ENCODE measurements around the gene NSD2.

The NSD2 gene

DNA sequence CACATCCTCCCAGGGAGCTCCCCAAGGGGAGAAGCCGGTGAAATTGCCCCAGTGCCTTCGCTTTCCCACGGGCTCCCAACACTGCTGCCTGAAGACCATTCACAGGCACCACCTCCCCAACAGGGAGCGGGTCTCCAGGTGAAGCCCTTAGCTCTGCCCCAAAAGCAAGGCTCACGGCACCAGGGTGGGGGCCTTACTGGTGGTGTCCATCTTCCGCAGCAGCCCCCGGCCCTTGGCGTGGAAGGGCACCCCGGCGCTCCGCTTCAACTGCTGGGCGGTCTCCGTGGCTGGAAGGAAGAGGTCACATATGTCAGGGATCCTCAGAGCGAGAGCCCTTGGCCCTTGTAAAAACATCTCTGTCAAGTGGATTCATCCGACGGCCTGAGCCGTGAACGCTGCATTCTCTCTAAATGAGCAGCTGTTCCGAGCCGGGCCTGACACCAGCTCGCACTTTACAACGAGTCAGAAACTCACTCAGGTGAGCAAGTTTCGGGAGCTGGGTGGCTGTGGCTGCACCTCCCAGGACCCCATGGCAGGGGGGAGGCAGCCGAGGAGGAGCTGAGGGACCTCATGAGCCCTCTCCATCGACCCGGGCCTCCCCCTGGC is 116.6 kb downstream of the NSD2 start:
- Histone ChIP-seq H2AFZ (ENCODE audit: low read depth, low read length, severe bottlenecking) (no peak overlapping the region), H3K79me2 (ENCODE audit: insufficient read depth, low read length) (peaks cover 16% of the 10 kb centered on the region; the same call in 1 of the 2 replicates), H3K36me3 (ENCODE audit: low read length) (no peaks in the 10 kb centered on the region), H3K4me2 (ENCODE audit: low read depth, low read length, poor library complexity, severe bottlenecking) (no peak overlapping the region), H3K27ac (ENCODE audit: low read depth, low read length) (no peak overlapping the region), H3F3A (ENCODE audit: insufficient read depth) (peaks cover 2% of the 10 kb centered on the region; the same call in 1 of the 2 replicates), H3K27me3 (ENCODE audit: low read length) (no peaks in the 10 kb centered on the region), H4K20me1 (ENCODE audit: low read depth, low read length) (no peaks in the 10 kb centered on the region; the same call in 1 of the 2 replicates), H3K9me2 (replicated peaks; ENCODE audit: insufficient read depth, low read length) (no peaks in the 10 kb centered on the region), H3K4me3 (ENCODE audit: insufficient read depth, low read length, poor library complexity, severe bottlenecking) (no peak overlapping the region), H3K9ac (ENCODE audit: low read length) (no peak overlapping the region), H3K9me3 (ENCODE audit: insufficient read depth, low read length) (no peaks in the 10 kb centered on the region)
- TF ChIP-seq, protein P1, sequence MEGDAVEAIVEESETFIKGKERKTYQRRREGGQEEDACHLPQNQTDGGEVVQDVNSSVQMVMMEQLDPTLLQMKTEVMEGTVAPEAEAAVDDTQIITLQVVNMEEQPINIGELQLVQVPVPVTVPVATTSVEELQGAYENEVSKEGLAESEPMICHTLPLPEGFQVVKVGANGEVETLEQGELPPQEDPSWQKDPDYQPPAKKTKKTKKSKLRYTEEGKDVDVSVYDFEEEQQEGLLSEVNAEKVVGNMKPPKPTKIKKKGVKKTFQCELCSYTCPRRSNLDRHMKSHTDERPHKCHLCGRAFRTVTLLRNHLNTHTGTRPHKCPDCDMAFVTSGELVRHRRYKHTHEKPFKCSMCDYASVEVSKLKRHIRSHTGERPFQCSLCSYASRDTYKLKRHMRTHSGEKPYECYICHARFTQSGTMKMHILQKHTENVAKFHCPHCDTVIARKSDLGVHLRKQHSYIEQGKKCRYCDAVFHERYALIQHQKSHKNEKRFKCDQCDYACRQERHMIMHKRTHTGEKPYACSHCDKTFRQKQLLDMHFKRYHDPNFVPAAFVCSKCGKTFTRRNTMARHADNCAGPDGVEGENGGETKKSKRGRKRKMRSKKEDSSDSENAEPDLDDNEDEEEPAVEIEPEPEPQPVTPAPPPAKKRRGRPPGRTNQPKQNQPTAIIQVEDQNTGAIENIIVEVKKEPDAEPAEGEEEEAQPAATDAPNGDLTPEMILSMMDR (IDR thresholded peaks at IDR 0.05; ENCODE audit: insufficient read depth, low read length, poor library complexity, severe bottlenecking): no peak
- no peak for TF ChIP-seq EZH2phosphoT487 (conservative IDR thresholded peaks at IDR 0.05; ENCODE audit: low read length)

DNA sequence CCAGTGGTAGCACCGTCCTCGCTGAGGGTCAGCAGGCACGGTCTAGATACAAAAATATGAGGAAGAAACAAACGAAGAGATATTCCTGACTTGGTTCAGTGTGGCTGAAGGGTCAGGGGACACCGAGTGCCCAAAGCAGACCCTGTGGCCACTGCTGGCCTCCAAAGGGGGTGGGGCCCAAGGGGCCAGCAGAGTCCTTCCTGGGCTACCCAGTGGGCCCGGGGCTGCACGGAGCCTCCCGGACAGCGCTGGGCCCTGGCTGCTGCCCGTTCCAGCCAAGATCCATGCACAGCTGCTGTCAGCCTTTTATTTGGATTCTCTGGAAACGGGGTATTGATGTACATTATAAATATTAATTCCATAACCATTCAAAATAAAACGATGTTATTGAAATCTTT is 117.1 kb downstream of the NSD2 start:
- Histone ChIP-seq H3K27me3 (ENCODE audit: low read length) (no peaks in the 10 kb centered on the region), H3K4me2 (ENCODE audit: low read depth, low read length, poor library complexity, severe bottlenecking) (no peak overlapping the region), H3K9ac (ENCODE audit: low read length) (no peak overlapping the region), H3F3A (ENCODE audit: insufficient read depth) (no peaks in the 10 kb centered on the region), H3K27ac (ENCODE audit: low read depth, low read length) (no peak overlapping the region), H3K9me2 (replicated peaks; ENCODE audit: insufficient read depth, low read length) (no peaks in the 10 kb centered on the region), H4K20me1 (ENCODE audit: low read depth, low read length) (no peaks in the 10 kb centered on the region; the same call in 1 of the 2 replicates), H3K4me3 (ENCODE audit: insufficient read depth, low read length, poor library complexity, severe bottlenecking) (no peak overlapping the region), H3K36me3 (ENCODE audit: low read length) (no peaks in the 10 kb centered on the region), H2AFZ (ENCODE audit: low read depth, low read length, severe bottlenecking) (no peak overlapping the region), H3K9me3 (ENCODE audit: insufficient read depth, low read length) (no peaks in the 10 kb centered on the region), H3K79me2 (ENCODE audit: insufficient read depth, low read length) (peaks cover 21% of the 10 kb centered on the region; the same call in 1 of the 2 replicates)
- TF ChIP-seq, protein P1 (IDR thresholded peaks at IDR 0.05; ENCODE audit: insufficient read depth, low read length, poor library complexity, severe bottlenecking): no peak
- no peak for TF ChIP-seq EZH2phosphoT487 (conservative IDR thresholded peaks at IDR 0.05; ENCODE audit: low read length)

DNA sequence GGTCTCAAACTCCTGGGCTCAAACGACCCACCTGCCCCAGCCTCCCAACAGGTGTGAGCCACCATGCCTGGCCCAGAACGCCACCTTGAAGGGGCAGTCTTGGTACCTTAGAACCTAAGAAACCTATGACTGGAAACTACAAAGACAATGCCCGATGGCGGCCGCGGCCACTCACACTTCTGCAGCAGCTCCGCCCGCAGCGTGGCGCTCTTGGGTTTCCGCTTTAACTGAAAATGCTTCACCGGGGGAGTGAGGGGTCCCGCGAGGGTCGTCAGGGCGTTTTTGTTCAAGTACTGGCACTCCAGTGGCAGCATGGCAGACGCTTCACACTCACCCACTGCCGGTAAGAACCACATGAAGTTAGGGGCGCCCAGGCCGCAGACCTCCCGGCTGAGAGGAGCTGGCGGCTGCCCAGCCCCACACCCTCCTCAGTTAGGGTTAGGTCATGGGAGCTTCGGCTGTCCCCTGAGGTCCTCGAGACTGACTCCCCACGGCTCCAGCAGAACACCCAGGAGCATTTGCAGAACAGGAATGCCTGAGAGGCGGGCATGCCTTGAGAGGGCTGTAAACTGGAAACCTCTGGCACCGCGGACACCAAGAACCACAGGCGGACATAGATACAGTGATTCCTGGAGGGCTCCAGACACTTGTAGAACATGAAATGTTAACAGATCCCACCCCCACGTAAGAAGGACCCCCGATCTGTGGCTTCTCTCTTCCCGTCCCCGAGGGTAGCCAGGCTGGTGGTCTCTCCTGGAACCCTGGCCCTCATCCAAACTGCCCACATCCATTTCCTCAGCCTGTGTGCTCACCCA is 118.5 kb downstream of the NSD2 start:
- no peak overlapping the region for H3K9ac ChIP-seq (ENCODE audit: low read length)
- no peaks in the 10 kb centered on the region for H3K9me2 ChIP-seq (replicated peaks; ENCODE audit: insufficient read depth, low read length)
- H3K4me3 ChIP-seq (ENCODE audit: insufficient read depth, low read length, poor library complexity, severe bottlenecking): no peak overlapping the region
- H3K9me3 ChIP-seq (ENCODE audit: insufficient read depth, low read length): no peaks in the 10 kb centered on the region
- H3K4me2 ChIP-seq (ENCODE audit: low read depth, low read length, poor library complexity, severe bottlenecking): no peak overlapping the region
- H3K27ac ChIP-seq (ENCODE audit: low read depth, low read length): no peak overlapping the region
- TF ChIP-seq, protein P1 (IDR thresholded peaks at IDR 0.05; ENCODE audit: insufficient read depth, low read length, poor library complexity, severe bottlenecking): no peak
- TF ChIP-seq EZH2phosphoT487 (conservative IDR thresholded peaks at IDR 0.05; ENCODE audit: low read length): no peak
- H3K36me3 ChIP-seq (ENCODE audit: low read length): no peaks in the 10 kb centered on the region
- peaks cover 33% of the 10 kb centered on the region for H3K79me2 ChIP-seq (ENCODE audit: insufficient read depth, low read length)
- no peak overlapping the region for H2AFZ ChIP-seq (ENCODE audit: low read depth, low read length, severe bottlenecking)
- no peaks in the 10 kb centered on the region for H3K27me3 ChIP-seq (ENCODE audit: low read length)
- H3F3A ChIP-seq (ENCODE audit: insufficient read depth): no peaks in the 10 kb centered on the region
- no peaks in the 10 kb centered on the region; the same call in 1 of the 2 replicates for H4K20me1 ChIP-seq (ENCODE audit: low read depth, low read length)

Measured in SU-DHL-6 (cell line).